CD4-positive, alpha-beta memory T cell (primary cell): ENCODE results near the gene HLA-DOB. TPM values are rescaled to one million over a fixed set of nuclear protein-coding genes. Genes with fewer than 3 reads are reported as not detected.

Source experiments
- CTCF ChIA-PET: fragments of 350-600 bp; sonication (Branson Sonifier 250); formaldehyde crosslinking; loops from one replicate; lab custom pipeline; 2021; ENCODE audit warnings: inconsistent platforms; ENCODE audit not compliant: partially characterized antibody; lab: Charles Lee
- POLR2A ChIA-PET: fragments of 350-600 bp; sonication (Branson Sonifier 250); formaldehyde crosslinking; loops from one replicate; lab custom pipeline; 2021; ENCODE audit not compliant: partially characterized antibody; lab: Charles Lee
- DNase-seq, 5 donors: peaks; one replicate each; pipeline versions ENCODE4 v3.0.0 to v3.0.0-alpha.2; 2020 to 2022; ENCODE audit warnings: mixed read lengths in 1 of 5
- H3K27ac ChIP-seq: one replicate; pipeline ENCODE4 v1.7.0; 2013; ENCODE audit warnings: low read depth, low read length
- H3K27me3 ChIP-seq: 2 replicates; pipeline ENCODE4 v1.7.0; 2013; ENCODE audit warnings: mild to moderate bottlenecking, low read length, moderate library complexity; ENCODE audit not compliant: insufficient read depth
- H3K36me3 ChIP-seq: 2 replicates; pipeline ENCODE4 v1.7.0; 2013; ENCODE audit warnings: mild to moderate bottlenecking, low read length, moderate library complexity; ENCODE audit not compliant: insufficient read depth
- H3K4me1 ChIP-seq: 2 replicates; pipeline ENCODE4 v1.7.0; 2013; ENCODE audit warnings: mild to moderate bottlenecking, low read length, moderate library complexity; ENCODE audit not compliant: insufficient read depth
- H3K4me3 ChIP-seq, 2 donors: one replicate each; pipeline ENCODE4 v1.7.0; 2013; ENCODE audit warnings: low read length in 2 of 2, mild to moderate bottlenecking in 1 of 2
- H3K9me3 ChIP-seq, 2 donors: one replicate each; pipeline ENCODE4 v1.7.0; 2013; ENCODE audit warnings: low read length in 2 of 2, control low read depth in 1 of 2; ENCODE audit not compliant: control insufficient read depth in 1 of 2
- H3K27ac Mint-ChIP-seq, 7 donors: one replicate each; pipeline ENCODE4 v1.8.0; 2020 to 2021; ENCODE audit warnings: mixed read lengths in 7 of 7, mild to moderate bottlenecking in 6 of 7, inconsistent platforms in 3 of 7, moderate library complexity in 3 of 7
- H3K27me3 Mint-ChIP-seq, 2 donors: one replicate each; pipeline ENCODE4 v1.8.0; 2020 to 2021; ENCODE audit warnings: mixed read lengths in 2 of 2
- H3K36me3 Mint-ChIP-seq, 2 donors: one replicate each; pipeline ENCODE4 v1.8.0; 2020 to 2021; ENCODE audit warnings: mixed read lengths in 2 of 2, inconsistent platforms in 1 of 2, mild to moderate bottlenecking in 1 of 2
- H3K4me1 Mint-ChIP-seq, 4 donors: one replicate each; pipeline ENCODE4 v1.8.0; 2020 to 2021; ENCODE audit warnings: mixed read lengths in 4 of 4, mild to moderate bottlenecking in 1 of 4
- H3K4me3 Mint-ChIP-seq, 8 donors: one replicate each; pipeline ENCODE4 v1.8.0; 2020 to 2021; ENCODE audit warnings: mixed read lengths in 8 of 8, mild to moderate bottlenecking in 7 of 8, moderate library complexity in 6 of 8, inconsistent platforms in 3 of 8
- H3K9me3 Mint-ChIP-seq, 8 donors: one replicate each; pipeline ENCODE4 v1.8.0; 2020 to 2021; ENCODE audit warnings: mixed read lengths in 8 of 8, mild to moderate bottlenecking in 5 of 8, inconsistent platforms in 3 of 8, moderate library complexity in 1 of 8
- intact Hi-C: fragments of 100-400 bp; cut with micrococcal nuclease; formaldehyde crosslinking; loops from one replicate; pipeline ENCODE4 v1.15.1; 2023
- polyA plus RNA-seq, 2 donors: library from polyadenylated mRNA; unstranded; fragments of 300-500 nt; fragmentation: Illumina TruSeq; gene quantifications; one replicate each; pipeline ENCODE4 v1.2.3, GENCODE V29; 2021
- total RNA-seq, 2 experiments: library from RNA; stranded (reverse); gene quantifications; one replicate each; pipeline ENCODE4 v1.2.3, GENCODE V29; 2021

Gene HLA-DOB
- total and polyA plus RNA-seq, 4 experiments from 2014 or later = 0.22 to 2.8 (median 0.86) TPM

DNA sequence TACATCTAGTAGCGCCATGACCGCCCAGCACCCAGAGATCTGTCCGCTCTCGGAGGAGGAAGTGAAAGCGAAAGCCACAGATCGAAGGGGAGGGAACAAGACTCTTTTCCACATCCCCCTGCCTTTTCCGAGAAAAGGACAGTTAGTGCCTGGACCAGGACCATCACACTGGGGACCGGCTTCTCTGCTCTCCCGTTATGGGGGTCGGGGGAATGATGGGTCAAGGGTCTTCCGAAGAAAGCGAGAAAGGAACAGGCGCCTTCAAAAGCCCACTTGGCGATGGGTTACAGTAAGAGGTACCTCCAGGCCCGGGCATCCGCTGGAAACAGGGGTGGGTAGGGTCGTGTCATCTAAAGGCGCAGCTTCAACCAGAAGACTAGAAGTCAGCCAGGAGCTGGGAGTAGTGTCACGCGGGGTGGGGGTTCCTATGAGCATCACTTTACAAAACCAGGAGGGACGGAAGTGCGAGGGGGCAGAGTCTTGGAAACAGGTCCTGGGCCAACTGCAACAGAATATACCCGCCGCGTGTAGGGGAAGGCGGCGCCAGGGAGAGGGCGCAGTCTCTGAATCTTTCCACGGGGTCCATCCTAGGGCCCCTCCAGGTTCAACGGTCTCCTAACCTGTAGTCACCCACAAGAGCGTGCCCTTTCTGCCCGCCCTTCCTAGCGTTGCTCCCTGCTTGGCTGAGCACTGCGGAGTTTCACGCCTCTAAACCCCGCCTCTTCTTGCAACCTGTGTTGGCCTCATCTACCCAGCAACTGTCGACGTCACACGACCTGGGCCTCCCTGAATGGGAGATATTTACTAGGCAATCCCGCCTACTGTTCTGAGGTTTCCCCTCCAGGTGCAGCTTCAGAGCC is 27.4 kb upstream of the HLA-DOB start, which contains the start of gene PSMB8:
PSMB8 (minus strand) TSS at position 69 of the 860 bp plus-strand sequence; CDS start at position 18, 51 bp downstream.
- DNase-seq = peak; percentile 97 to 100 (median 98)
- H3K27me3 ChIP-seq = no peaks in the 10 kb centered on the region
- peak within 1 kb of the TSS; percentile 99 to 100 (median 99) for H3K27ac Mint-ChIP-seq
- no peaks in the 10 kb centered on the region for H3K9me3 Mint-ChIP-seq
- peaks cover 61 to 98% (median 72%) of the 10 kb centered on the region in 4 donors for H3K4me1 Mint-ChIP-seq
- H3K27ac ChIP-seq = peak within 1 kb of the TSS; percentile 99
- H3K36me3 Mint-ChIP-seq = peaks cover 72 to 84% of the 10 kb centered on the region in 2 donors
- H3K4me1 ChIP-seq = peaks cover 81% of the 10 kb centered on the region
- ChIA-PET POLR2A (interaction anchor here (0.6 to 11.6 kb wide), 32 partner anchors 9 to 1490 kb away, joined by 3 to 1160 read pairs (median 8); partner anchors contain the start of genes B3GALT4, BAG6, BRD2 and DXO), CTCF (interaction anchor here (1.0 to 11.2 kb wide), 11 partner anchors 11 to 141 kb away, joined by 3 to 480 read pairs (median 4); partner anchors contain the start of genes HLA-DMA, PSMB9 and TAP1)
- peak within 1 kb of the TSS; percentile 94 to 100 (median 97) for H3K4me3 Mint-ChIP-seq
- intact Hi-C loops = loop anchor here (1.0 to 10.0 kb wide), 4 partner anchors 9 to 1189 kb away; partner anchors contain the start of genes APOM, BAG6 and TAP1
- peaks cover 54% of the 10 kb centered on the region for H3K36me3 ChIP-seq
- no peaks in the 10 kb centered on the region for H3K9me3 ChIP-seq
- peak within 1 kb of the TSS; percentile 89 to 98 for H3K4me3 ChIP-seq
- H3K27me3 Mint-ChIP-seq = no peaks in the 10 kb centered on the region

DNA sequence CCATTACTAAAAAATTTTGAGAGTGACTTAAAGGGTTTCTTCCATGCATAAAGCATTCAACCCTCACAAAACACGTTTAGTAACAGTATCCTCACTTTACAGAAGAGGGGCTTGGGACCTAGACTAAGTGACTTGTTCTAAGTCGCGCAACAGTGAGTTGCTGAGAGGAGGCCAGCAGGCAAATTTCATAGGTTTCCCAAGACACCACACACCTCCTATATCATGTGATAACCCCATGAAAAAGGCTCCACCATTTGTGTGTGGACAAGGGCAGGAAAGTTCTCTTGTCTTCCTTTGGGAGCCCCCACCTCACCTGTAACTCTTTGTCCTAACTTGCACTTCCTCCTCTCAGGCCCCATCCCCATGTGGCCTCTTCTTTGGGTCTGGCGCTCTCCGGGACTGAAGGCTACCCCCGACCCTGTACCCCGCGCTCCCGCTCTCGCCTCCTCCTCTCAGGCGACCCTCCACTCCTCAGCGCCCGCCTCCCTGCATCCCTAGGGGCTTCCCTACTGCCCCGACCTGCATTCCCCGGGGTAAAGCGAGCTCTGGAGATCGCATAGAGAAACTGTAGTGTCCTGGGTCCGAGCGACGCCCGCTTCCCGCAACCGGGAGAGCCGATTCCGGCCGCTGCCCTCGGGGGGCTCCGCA is 26.7 kb upstream of the HLA-DOB start:
- Mint-ChIP-seq H3K27ac (peak overlapping the region; percentile 99 to 100 (median 99)), H3K4me1 (peaks cover 54 to 98% (median 67%) of the 10 kb centered on the region in 4 donors), H3K4me3 (peak overlapping the region; percentile 94 to 100 (median 97)), H3K27me3 (no peaks in the 10 kb centered on the region), H3K36me3 (peaks cover 65 to 82% of the 10 kb centered on the region in 2 donors), H3K9me3 (no peaks in the 10 kb centered on the region)
- ChIA-PET POLR2A (interaction anchor here (0.6 to 11.6 kb wide), 17 partner anchors 9 to 1489 kb away, joined by 3 to 1160 read pairs (median 12); partner anchors contain the start of genes BRD2, GPSM3, HLA-DMA and PSMB9), CTCF (interaction anchor here (1.0 to 11.2 kb wide), 5 partner anchors 14 to 128 kb away, joined by 3 to 480 read pairs (median 9); partner anchors contain the start of genes HLA-DMA, PSMB9 and TAP1)
- Histone ChIP-seq H3K27me3 (no peaks in the 10 kb centered on the region), H3K4me3 (peak overlapping the region; percentile 89 to 98), H3K36me3 (peaks cover 47% of the 10 kb centered on the region), H3K27ac (peak overlapping the region; percentile 99), H3K9me3 (no peaks in the 10 kb centered on the region), H3K4me1 (peaks cover 78% of the 10 kb centered on the region)
- intact Hi-C loops = loop anchor here (10.0 kb wide), 1 partner anchor 1189 kb away; the partner anchor contains the start of genes APOM and BAG6
- DNase-seq = no peak

GRCh38 chr6:32842690-32843089 is 25.9 kb upstream of the HLA-DOB start:
- Mint-ChIP-seq H3K9me3 (no peaks in the 10 kb centered on the region), H3K27me3 (no peaks in the 10 kb centered on the region), H3K4me3 (peak overlapping the region; percentile 94 to 100 (median 97)), H3K36me3 (peaks cover 57 to 77% of the 10 kb centered on the region in 2 donors), H3K27ac (peak overlapping the region; percentile 99 to 100 (median 99)), H3K4me1 (peaks cover 46 to 97% (median 60%) of the 10 kb centered on the region in 4 donors)
- H3K9me3 ChIP-seq = no peaks in the 10 kb centered on the region
- ChIA-PET POLR2A (interaction anchor here (1.0 to 11.6 kb wide), 5 partner anchors 8 to 131 kb away, joined by 3 to 1160 read pairs (median 270); partner anchors contain the start of genes BRD2, HLA-DMA, PSMB9 and TAP1), CTCF (interaction anchor here (6.4 to 11.2 kb wide), 2 partner anchors 15 to 25 kb away, joined by 263 to 480 read pairs; partner anchors contain the start of genes PSMB9 and TAP1)
- H3K27ac ChIP-seq = peak overlapping the region; percentile 99
- no peak for DNase-seq
- peaks cover 73% of the 10 kb centered on the region for H3K4me1 ChIP-seq
- no peaks in the 10 kb centered on the region for H3K27me3 ChIP-seq
- peak overlapping the region; percentile 89 to 98 for H3K4me3 ChIP-seq
- peaks cover 39% of the 10 kb centered on the region for H3K36me3 ChIP-seq
- intact Hi-C loops = loop anchor here (10.0 kb wide), 1 partner anchor 1188 kb away; the partner anchor contains the start of genes APOM and BAG6

DNA sequence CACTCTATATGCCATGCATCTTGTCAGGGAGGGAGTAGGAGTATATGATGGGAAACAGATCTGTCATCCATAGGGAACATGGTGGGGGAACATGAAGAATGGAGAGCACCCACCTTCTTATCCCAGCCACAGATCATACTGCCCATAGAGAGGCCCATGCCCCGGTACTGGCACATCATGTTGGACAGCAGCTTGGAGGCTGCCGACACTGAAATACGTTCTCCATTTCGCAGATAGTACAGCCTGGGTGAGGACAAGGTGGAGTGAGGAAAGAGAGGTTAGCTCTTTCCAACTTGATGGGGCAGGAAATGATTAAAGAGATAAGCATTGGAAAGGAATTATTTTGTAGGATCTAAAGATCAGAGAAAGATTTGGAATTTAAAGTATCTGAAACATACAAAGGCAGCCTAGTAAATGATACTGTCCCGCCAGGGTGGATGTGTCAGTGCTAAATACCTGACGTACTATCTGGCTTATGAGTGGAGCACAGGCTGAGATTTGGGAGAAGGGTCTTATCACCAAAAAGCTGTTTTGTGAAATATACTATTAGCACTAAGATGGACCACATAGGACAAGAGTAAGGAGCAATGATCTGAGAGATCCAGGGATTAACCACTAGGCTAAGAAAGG is 25.3 kb upstream of the HLA-DOB start:
- POLR2A ChIA-PET = interaction anchor here (1.0 to 11.6 kb wide), 6 partner anchors 8 to 142 kb away, joined by 3 to 1160 read pairs (median 172); partner anchors contain the start of genes BRD2, HLA-DMA, PSMB9 and TAP1
- H3K9me3 ChIP-seq = no peaks in the 10 kb centered on the region

DNA sequence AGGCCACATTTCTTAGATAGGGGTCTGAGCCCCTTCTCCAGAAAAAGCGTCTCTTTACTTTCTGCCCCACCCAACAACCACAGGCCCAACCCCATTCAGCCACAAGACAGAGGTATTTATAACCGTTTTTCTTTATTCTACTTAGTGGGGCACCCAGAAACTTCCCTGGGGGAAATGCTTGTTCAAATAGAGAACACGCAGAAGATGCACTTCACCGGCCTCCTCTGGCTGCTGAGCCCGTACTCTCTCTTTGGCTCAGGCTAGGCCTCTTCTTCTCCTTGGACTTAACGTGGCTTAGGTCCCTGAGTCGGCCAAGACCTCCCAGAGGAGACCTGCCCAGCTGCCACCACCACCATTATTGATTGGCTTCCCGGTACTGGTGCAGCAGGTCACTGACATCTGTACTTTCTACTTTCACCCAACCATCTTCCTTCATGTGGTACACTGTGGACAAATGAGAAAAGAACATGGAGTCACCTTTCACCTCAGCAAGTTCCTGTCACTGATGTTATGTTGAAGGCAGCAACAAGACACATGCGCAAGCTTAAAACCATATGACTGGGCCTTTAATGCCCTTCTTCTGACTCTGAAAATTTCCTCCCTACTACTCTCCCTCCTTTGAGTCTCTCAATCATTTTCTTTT is 23.9 kb upstream of the HLA-DOB start:
- no peaks in the 10 kb centered on the region for H3K27me3 ChIP-seq
- peak overlapping the region; percentile 93 to 100 (median 99) for H3K27ac Mint-ChIP-seq
- no peaks in the 10 kb centered on the region for H3K27me3 Mint-ChIP-seq
- peak overlapping the region in 1 of 2 donors; percentile 3 for H3K4me3 ChIP-seq
- peaks cover 25% of the 10 kb centered on the region for H3K36me3 ChIP-seq
- ChIA-PET POLR2A (interaction anchor here (1.9 to 11.6 kb wide), 5 partner anchors 9 to 133 kb away, joined by 5 to 1160 read pairs (median 270); partner anchors contain the start of genes BRD2, HLA-DMA, PSMB9 and TAP1), CTCF (interaction anchor here (0.8 to 11.2 kb wide), 4 partner anchors 17 to 144 kb away, joined by 3 to 480 read pairs (median 146); partner anchors contain the start of genes PSMB9 and TAP1)
- no peaks in the 10 kb centered on the region for H3K9me3 ChIP-seq
- peak overlapping the region; percentile 99 for H3K27ac ChIP-seq
- H3K9me3 Mint-ChIP-seq = no peaks in the 10 kb centered on the region
- H3K4me1 Mint-ChIP-seq = peaks cover 51 to 97% (median 62%) of the 10 kb centered on the region in 4 donors
- peaks cover 73% of the 10 kb centered on the region for H3K4me1 ChIP-seq
- peaks cover 50 to 76% of the 10 kb centered on the region in 2 donors for H3K36me3 Mint-ChIP-seq
- H3K4me3 Mint-ChIP-seq = peak overlapping the region; percentile 5 to 97 (median 74)
- peak; percentile 29 to 51 (median 32) for DNase-seq
- intact Hi-C loops = loop anchor here (10.0 kb wide), 1 partner anchor 1186 kb away; the partner anchor contains the start of genes APOM and BAG6

More for the DNA sequence above, 25.3 kb upstream of the HLA-DOB start:
- peak overlapping the region; percentile 93 to 100 (median 99) for H3K27ac Mint-ChIP-seq
- H3K36me3 Mint-ChIP-seq = peaks cover 51 to 75% of the 10 kb centered on the region in 2 donors
- no peak for DNase-seq
- intact Hi-C loops = loop anchor here (10.0 kb wide), 1 partner anchor 1187 kb away; the partner anchor contains the start of genes APOM and BAG6
- no peaks in the 10 kb centered on the region for H3K27me3 ChIP-seq
- peak overlapping the region; percentile 94 to 100 (median 97) for H3K4me3 Mint-ChIP-seq
- H3K36me3 ChIP-seq = peaks cover 34% of the 10 kb centered on the region
- peak overlapping the region; percentile 99 for H3K27ac ChIP-seq
- H3K9me3 Mint-ChIP-seq = no peaks in the 10 kb centered on the region
- peaks cover 46 to 97% (median 60%) of the 10 kb centered on the region in 4 donors for H3K4me1 Mint-ChIP-seq
- H3K27me3 Mint-ChIP-seq = no peaks in the 10 kb centered on the region
- peak overlapping the region; percentile 89 to 98 for H3K4me3 ChIP-seq
- CTCF ChIA-PET = interaction anchor here (6.4 to 11.2 kb wide), 2 partner anchors 15 to 26 kb away, joined by 263 to 480 read pairs; partner anchors contain the start of genes PSMB9 and TAP1
- H3K4me1 ChIP-seq = peaks cover 73% of the 10 kb centered on the region
